Right lobe of liver (tissue), 6 donors: ENCODE measurements around the gene LCP1. TPM values are rescaled to one million over a fixed set of nuclear protein-coding genes. Genes with fewer than 3 reads are reported as not detected.

Experiments used
- ATAC-seq, 4 donors: fragments of 200-7000 bp; cut with Tn5 transposase; one replicate each; pipeline ENCODE4 v1.9.1; 2020; ENCODE audit warnings: mild to moderate bottlenecking in 4 of 4, moderate library complexity in 4 of 4
- DNase-seq, 3 donors: peaks; one replicate each; pipeline ENCODE4 v3.0.0-alpha.2; 2020
- H3K27ac ChIP-seq, 3 donors: fragments of 200-600 bp; one replicate each; pipeline ENCODE4 v1.8.0; 2022
- H3K27me3 ChIP-seq, 2 donors: fragments of 200-600 bp; one replicate each; pipeline ENCODE4 v1.8.0; 2022
- H3K36me3 ChIP-seq, 4 donors: fragments of 200-600 bp; sonication (generic) in 1 of 4; one replicate each; pipeline versions ENCODE4 v1.5.1 to v1.8.0; 2017 to 2022; ENCODE audit warnings: control low read depth in 1 of 4
- H3K4me1 ChIP-seq, 4 donors: fragments of 200-600 bp; sonication (generic) in 1 of 4; one replicate each; pipeline versions ENCODE4 v1.5.1 to v1.8.0; 2017 to 2022; ENCODE audit warnings: control low read depth in 1 of 4
- H3K4me3 ChIP-seq, 3 donors: fragments of 200-600 bp; one replicate each; pipeline ENCODE4 v1.8.0; 2022
- H3K9me3 ChIP-seq, 4 donors: fragments of 200-600 bp; sonication (generic) in 1 of 4; one replicate each; pipeline versions ENCODE4 v1.5.1 to v1.8.0; 2017 to 2022; ENCODE audit warnings: control low read depth in 1 of 4
- CTCF ChIP-seq, 4 donors: fragments of 200-600 bp in 3 of 4; fragments of 450-650 bp in 1 of 4; IDR thresholded peaks; one replicate each; pipeline versions ENCODE4 v1.5.1 to v1.8.0; 2016 to 2022; ENCODE audit warnings: antibody characterized with exemption in 4 of 4, mild to moderate bottlenecking in 2 of 4
- POLR2A ChIP-seq: fragments of 450-650 bp; IDR thresholded peaks from one replicate; pipeline ENCODE4 v1.6.1; 2017; ENCODE audit warnings: antibody characterized with exemption, mild to moderate bottlenecking
- WGBS: methylation state at CpG from one replicate; pipeline ENCODE4 v1.1.6; 2018; ENCODE audit warnings: low coverage, low lambda C conversion rate; ENCODE audit not compliant: insufficient coverage; ENCODE audit errors: missing lambda C conversion rate; 5-methylcytosine and 5-hydroxymethylcytosine counted together
- intact Hi-C, 2 donors: fragments of 100-400 bp; cut with DNase I; formaldehyde crosslinking; loops; one replicate each; pipeline versions ENCODE4 v1.11.2 to v1.14.1; 2022
- total RNA-seq, 6 experiments: library from RNA; depleted of rRNA in 2 of 6; stranded (reverse); fragments of >200 nt in 2 of 6; fragmentation: NEBNext Ultra II Directional in 3 of 6; extraction: Animal tissue kit (Norgen Biotek cat#: 25700) in 3 of 6; gene quantifications; one replicate each; pipeline versions ENCODE4 v1.1.0 to v1.2.4, GENCODE V29; 2016 to 2023
- donor health status: DM: no; HTN: yes; CAD: no.
- donor health status: DM: no; HTN: no; CAD: no.
- donor health status: DM: no; HTN: no; CAD: no.
- donor health status: DM: no; HTN: yes; CAD: no.
- donor health status: DM: no; HTN: yes; CAD: no.

The LCP1 gene
- total RNA-seq, 6 experiments from 2014 or later: 19.7 to 58.1 (median 22.8) TPM

GRCh38 chr13:46172531-46172991, 9.4 kb downstream of the LCP1 start:
- WGBS: 47% methylated on average over 6 of the region's 6 CpGs
- no peaks in the 10 kb centered on the region for H3K36me3 ChIP-seq
- H3K4me1 ChIP-seq: peaks cover 0 to 4% (median 0%) of the 10 kb centered on the region in 4 donors
- DNase-seq (peak in 1 of 3 donors; percentile 57), ATAC-seq (peak in 3 of 4 donors; percentile 25 to 46 (median 43))
- no peaks in the 10 kb centered on the region for H3K27me3 ChIP-seq
- H3K9me3 ChIP-seq: no peaks in the 10 kb centered on the region
- H3K4me3 ChIP-seq: no peak overlapping the region
- intact Hi-C loops: no loop called here
- TF ChIP-seq POLR2A: no peak
- no peak for TF ChIP-seq CTCF (IDR thresholded peaks at IDR 0.05)
- no peak overlapping the region for H3K27ac ChIP-seq

- Histone ChIP-seq H3K4me3 (no peak overlapping the region), H3K4me1 (peaks cover 0 to 4% (median 0%) of the 10 kb centered on the region in 4 donors), H3K27me3 (no peaks in the 10 kb centered on the region), H3K9me3 (no peaks in the 10 kb centered on the region), H3K27ac (peak overlapping the region in 2 of 3 donors; percentile 7 to 31), H3K36me3 (no peaks in the 10 kb centered on the region)
- WGBS: 78% methylated on average over 7 of the region's 7 CpGs
- TF ChIP-seq POLR2A (no peak), CTCF (IDR thresholded peaks at IDR 0.05) (no peak)
- intact Hi-C loops: no loop called here
- DNase-seq (no peak), ATAC-seq (no peak)
These were observed 10.2 kb downstream of the LCP1 start for GRCh38 chr13:46171739-46172138.

- TF ChIP-seq CTCF (IDR thresholded peaks at IDR 0.05): no peak
- TF ChIP-seq POLR2A: no peak
- Histone ChIP-seq H3K4me1 (peaks cover 0 to 4% (median 0%) of the 10 kb centered on the region in 4 donors), H3K4me3 (no peak overlapping the region), H3K36me3 (no peaks in the 10 kb centered on the region), H3K27me3 (no peaks in the 10 kb centered on the region), H3K9me3 (no peaks in the 10 kb centered on the region), H3K27ac (peak overlapping the region in 1 of 3 donors; percentile 7)
- ATAC-seq (peak; percentile 17 to 38 (median 27)), DNase-seq (no peak)
- intact Hi-C loops: no loop called here
- 38% methylated on average over 4 of the region's 4 CpGs for WGBS
These were observed 10.8 kb downstream of the LCP1 start for GRCh38 chr13:46171217-46171616.

- 46% methylated on average over 3 of the region's 3 CpGs for WGBS
- peak; percentile 22 to 45 (median 30) for ATAC-seq
- TF ChIP-seq CTCF (IDR thresholded peaks at IDR 0.05): no peak
- no peak for TF ChIP-seq POLR2A
These were observed 11.3 kb downstream of the LCP1 start for GRCh38 chr13:46170687-46171086.

More at GRCh38 chr13:46170687-46171086, 11.3 kb downstream of the LCP1 start:
- Histone ChIP-seq H3K27me3 (no peaks in the 10 kb centered on the region), H3K4me1 (peaks cover 0 to 4% (median 0%) of the 10 kb centered on the region in 4 donors), H3K36me3 (no peaks in the 10 kb centered on the region), H3K27ac (no peak overlapping the region), H3K9me3 (no peaks in the 10 kb centered on the region), H3K4me3 (no peak overlapping the region)
- DNase-seq: no peak
- intact Hi-C loops: no loop called here
